B cell (primary cell): ENCODE data around the gene ZNF322. TPM values are rescaled to one million over a fixed set of nuclear protein-coding genes. Genes with fewer than 3 reads are reported as not detected.

Experiments used
- ATAC-seq: fragments of 200-7000 bp; cut with Tn5 transposase; one replicate; pipeline ENCODE4 v1.10.0; 2021; ENCODE audit warnings: low read depth, mild to moderate bottlenecking, moderate number of reproducible peaks, moderate library complexity
- CTCF ChIA-PET: fragments of 350-600 bp; sonication (Branson Sonifier 250); formaldehyde crosslinking; loops from one replicate; lab custom pipeline; 2021; ENCODE audit warnings: antibody characterized with exemption, inconsistent platforms; lab: Charles Lee
- POLR2A ChIA-PET: fragments of 350-600 bp; sonication (Branson Sonifier 250); formaldehyde crosslinking; loops from one replicate; lab custom pipeline; 2021; ENCODE audit warnings: antibody characterized with exemption; lab: Charles Lee
- DNase-seq: peaks from one replicate; pipeline ENCODE4 v3.0.0; 2013
- H2AFZ ChIP-seq: 2 replicates; pipeline ENCODE4 v1.6.1; 2012; ENCODE audit warnings: mild to moderate bottlenecking, low read depth, low read length; ENCODE audit not compliant: insufficient read depth, poor library complexity, severe bottlenecking
- H3K27ac ChIP-seq, 2 donors: 1 replicate in 1 of 2; 2 replicates in 1 of 2; pipeline ENCODE4 v1.5.1; 2012 to 2013; ENCODE audit warnings: low read length in 2 of 2, mild to moderate bottlenecking in 2 of 2, moderate library complexity in 1 of 2
- H3K27me3 ChIP-seq, 4 experiments: fragments of 200-600 bp in 1 of 4; sonication (generic) in 1 of 4; replicated peaks in 1 of 4; 1 replicate in 2 of 4; 2 replicates in 2 of 4; pipeline versions ENCODE4 v1.6.1 to v1.7.0; 2013 to 2016; ENCODE audit warnings: low read length in 3 of 4, mild to moderate bottlenecking in 2 of 4, mixed read lengths in 1 of 4, moderate library complexity in 1 of 4; ENCODE audit not compliant: insufficient read depth in 4 of 4, control insufficient read depth in 3 of 4; ENCODE audit errors: control extremely low read depth in 1 of 4
- H3K36me3 ChIP-seq, 2 experiments: replicated peaks in 1 of 2; 1 replicate in 1 of 2; 2 replicates in 1 of 2; pipeline versions ENCODE4 v1.6.1 to v1.7.1; 2013; ENCODE audit warnings: low read length in 1 of 2; ENCODE audit not compliant: insufficient read depth in 2 of 2, control insufficient read depth in 1 of 2; ENCODE audit errors: control extremely low read depth in 1 of 2, extremely low read depth in 1 of 2
- H3K4me1 ChIP-seq, 2 donors: fragments of 200-600 bp in 1 of 2; sonication (generic) in 1 of 2; 1 replicate in 1 of 2; 2 replicates in 1 of 2; pipeline versions ENCODE4 v1.5.1 to v1.6.1; 2013 to 2017; ENCODE audit warnings: low read length in 2 of 2; ENCODE audit not compliant: control insufficient read depth in 2 of 2, insufficient read depth in 2 of 2
- H3K4me2 ChIP-seq: replicated peaks from 2 replicates; pipeline ENCODE3; 2012; ENCODE audit warnings: mild to moderate bottlenecking, low read depth, low read length; ENCODE audit not compliant: poor library complexity, severe bottlenecking
- H3K4me3 ChIP-seq, 5 experiments: fragments of 200-600 bp in 1 of 5; sonication (generic) in 1 of 5; 1 replicate in 3 of 5; 2 replicates in 2 of 5; pipeline versions ENCODE4 v1.5.1 to v1.7.0; 2011 to 2016; ENCODE audit warnings: low read length in 4 of 5, mild to moderate bottlenecking in 4 of 5, low read depth in 2 of 5, control low read depth in 1 of 5, moderate library complexity in 1 of 5; ENCODE audit not compliant: insufficient read depth in 1 of 5; ENCODE audit errors: control extremely low read depth in 1 of 5, extremely low read depth in 1 of 5
- H3K79me2 ChIP-seq: fragments of 200-600 bp; sonication (generic); one replicate; pipeline ENCODE4 v1.6.0; 2016; ENCODE audit warnings: low read length; ENCODE audit not compliant: control insufficient read depth, insufficient read depth
- H3K9ac ChIP-seq: fragments of 200-600 bp; sonication (generic); 2 replicates; pipeline ENCODE4 v1.6.1; 2017; ENCODE audit warnings: mild to moderate bottlenecking, low read length, moderate library complexity
- H3K9me3 ChIP-seq, 3 donors: one replicate each; pipeline versions ENCODE4 v1.6.1 to v1.7.1; 2013; ENCODE audit warnings: low read length in 2 of 3; ENCODE audit not compliant: control insufficient read depth in 2 of 3, insufficient read depth in 1 of 3; ENCODE audit errors: control extremely low read depth in 1 of 3
- H4K20me1 ChIP-seq: 2 replicates; pipeline ENCODE4 v1.6.0; 2012; ENCODE audit warnings: mild to moderate bottlenecking, low read length; ENCODE audit not compliant: insufficient read depth, control insufficient read depth, poor library complexity, severe bottlenecking
- H3K27ac Mint-ChIP-seq: one replicate; pipeline ENCODE4 v1.8.0; 2021; ENCODE audit warnings: mixed read lengths
- H3K27me3 Mint-ChIP-seq: one replicate; pipeline ENCODE4 v1.8.0; 2021; ENCODE audit warnings: mixed read lengths
- H3K4me1 Mint-ChIP-seq: one replicate; pipeline ENCODE4 v1.8.0; 2021; ENCODE audit warnings: mixed read lengths
- H3K4me3 Mint-ChIP-seq: one replicate; pipeline ENCODE4 v1.8.0; 2021; ENCODE audit warnings: mixed read lengths
- H3K9me3 Mint-ChIP-seq: one replicate; pipeline ENCODE4 v1.8.0; 2022; ENCODE audit warnings: mixed read lengths; ENCODE audit not compliant: insufficient read depth
- EZH2 ChIP-seq: IDR thresholded peaks from 2 replicates; pipeline ENCODE4 v1.6.1; 2012; ENCODE audit warnings: borderline replicate concordance, low read depth, mild to moderate bottlenecking, moderate library complexity, low read length; ENCODE audit not compliant: insufficient read depth, poor library complexity, severe bottlenecking
- WGBS: methylation state at CpG from one replicate; pipeline ENCODE4 v1.1.5; 2013; ENCODE audit warnings: missing lambda C conversion rate; ENCODE audit not compliant: insufficient coverage; 5-methylcytosine and 5-hydroxymethylcytosine counted together
- intact Hi-C: fragments of 100-400 bp; cut with micrococcal nuclease; formaldehyde crosslinking; loops from one replicate; pipeline ENCODE4 v1.10.0; 2022
- polyA plus RNA-seq: library from polyadenylated mRNA; depleted of rRNA; stranded (reverse); fragments of >200 nt; gene quantifications from 2 replicates; pipeline ENCODE4 v1.2.3, GENCODE V29; 2012
- total RNA-seq, 2 donors: library from RNA; stranded (reverse); fragments of 120-200 nt in 1 of 2; gene quantifications; 1 replicate in 1 of 2; 2 replicates in 1 of 2; pipeline versions ENCODE4 v1.2.3 to v1.2.4, GENCODE V29; 2013 to 2022
- TF ChIP-seq, protein P1 (sequence below): fragments of 200-600 bp; IDR thresholded peaks from one replicate; pipeline ENCODE4 v1.8.0; 2022; ENCODE audit warnings: antibody characterized with exemption, mild to moderate bottlenecking

ZNF322 gene
- total and polyA plus RNA-seq, 2 donors (not counting 1 experiment from before 2014, with no cell fraction given) = 3.2 to 27.6 TPM

DNA sequence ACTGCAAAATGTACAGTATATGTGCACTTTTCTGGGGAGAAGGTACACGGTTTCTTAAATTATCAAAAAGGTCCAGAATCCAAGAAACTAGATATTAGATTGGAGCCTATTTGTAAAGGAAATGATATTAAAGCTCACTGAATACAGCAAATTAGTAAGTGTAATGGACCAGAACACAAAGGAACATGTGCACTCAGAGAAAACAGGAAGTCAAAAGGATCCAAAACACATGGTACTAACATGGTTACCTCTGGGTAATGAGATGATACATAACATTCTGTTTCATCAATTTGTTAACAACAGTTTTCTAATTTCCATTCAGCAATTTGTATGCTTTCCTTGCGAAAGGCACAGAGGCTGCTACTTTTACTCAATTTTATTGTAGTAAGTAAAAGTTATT lies 18.7 kb downstream of the ZNF322 start:
- H3K9me3 ChIP-seq = peaks cover 7 to 31% (median 28%) of the 10 kb centered on the region in 3 donors
- H3K36me3 ChIP-seq = peaks cover 22 to 54% of the 10 kb centered on the region in 2 experiments
- intact Hi-C loops = no loop called here
- DNase-seq = no peak
- ChIA-PET CTCF (no interaction called here), POLR2A (no interaction called here)
- peaks cover 13% of the 10 kb centered on the region for H3K79me2 ChIP-seq
- no peak overlapping the region for H3K4me3 ChIP-seq
- ATAC-seq = no peak
- no peaks in the 10 kb centered on the region for H3K27me3 ChIP-seq
- Mint-ChIP-seq H3K27ac (no peak overlapping the region), H3K4me3 (no peak overlapping the region), H3K4me1 (peaks cover 21% of the 10 kb centered on the region), H3K9me3 (peaks cover 20% of the 10 kb centered on the region), H3K27me3 (no peaks in the 10 kb centered on the region)
- no peak overlapping the region for H3K27ac ChIP-seq
- TF ChIP-seq, protein P1, sequence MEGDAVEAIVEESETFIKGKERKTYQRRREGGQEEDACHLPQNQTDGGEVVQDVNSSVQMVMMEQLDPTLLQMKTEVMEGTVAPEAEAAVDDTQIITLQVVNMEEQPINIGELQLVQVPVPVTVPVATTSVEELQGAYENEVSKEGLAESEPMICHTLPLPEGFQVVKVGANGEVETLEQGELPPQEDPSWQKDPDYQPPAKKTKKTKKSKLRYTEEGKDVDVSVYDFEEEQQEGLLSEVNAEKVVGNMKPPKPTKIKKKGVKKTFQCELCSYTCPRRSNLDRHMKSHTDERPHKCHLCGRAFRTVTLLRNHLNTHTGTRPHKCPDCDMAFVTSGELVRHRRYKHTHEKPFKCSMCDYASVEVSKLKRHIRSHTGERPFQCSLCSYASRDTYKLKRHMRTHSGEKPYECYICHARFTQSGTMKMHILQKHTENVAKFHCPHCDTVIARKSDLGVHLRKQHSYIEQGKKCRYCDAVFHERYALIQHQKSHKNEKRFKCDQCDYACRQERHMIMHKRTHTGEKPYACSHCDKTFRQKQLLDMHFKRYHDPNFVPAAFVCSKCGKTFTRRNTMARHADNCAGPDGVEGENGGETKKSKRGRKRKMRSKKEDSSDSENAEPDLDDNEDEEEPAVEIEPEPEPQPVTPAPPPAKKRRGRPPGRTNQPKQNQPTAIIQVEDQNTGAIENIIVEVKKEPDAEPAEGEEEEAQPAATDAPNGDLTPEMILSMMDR = no peak
- TF ChIP-seq EZH2 = no peak
- WGBS = no CpG with 5 or more reads among the region's 2 CpGs
- peaks cover 0 to 4% of the 10 kb centered on the region in 2 donors for H3K4me1 ChIP-seq
- no peak overlapping the region for H3K4me2 ChIP-seq
- no peak overlapping the region for H3K9ac ChIP-seq
- H2AFZ ChIP-seq = no peak overlapping the region
- H4K20me1 ChIP-seq = no peaks in the 10 kb centered on the region

DNA sequence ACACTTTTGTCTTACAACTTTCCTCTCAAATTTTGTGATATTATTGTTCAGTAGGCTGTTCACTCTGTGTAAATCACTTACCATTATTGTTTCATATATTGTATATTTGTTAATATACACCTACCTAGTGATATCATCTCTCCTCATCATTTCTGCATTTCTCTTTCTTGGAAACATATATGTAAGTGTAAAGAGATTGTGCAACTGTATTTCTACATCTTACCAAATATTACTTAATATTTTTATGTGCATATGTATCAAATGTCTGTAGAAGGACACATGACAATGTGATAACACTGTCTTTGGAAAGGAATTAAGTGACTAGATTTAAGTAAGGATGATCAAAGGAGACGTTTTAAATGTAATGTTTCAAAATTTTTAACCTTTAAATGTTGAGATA lies 30.2 kb downstream of the ZNF322 start:
- Mint-ChIP-seq H3K4me3 (no peak overlapping the region), H3K27ac (no peak overlapping the region), H3K27me3 (no peaks in the 10 kb centered on the region), H3K4me1 (no peaks in the 10 kb centered on the region), H3K9me3 (peaks cover 4% of the 10 kb centered on the region)
- DNase-seq (no peak), ATAC-seq (no peak)
- H3K36me3 ChIP-seq = peaks cover 2 to 3% of the 10 kb centered on the region in 2 experiments
- CTCF ChIA-PET = no interaction called here
- POLR2A ChIA-PET = no interaction called here
- TF ChIP-seq, protein P1 = no peak
- no peak for TF ChIP-seq EZH2
- no peak overlapping the region for H3K4me2 ChIP-seq
- H3K27me3 ChIP-seq = no peaks in the 10 kb centered on the region
- H3K79me2 ChIP-seq = no peaks in the 10 kb centered on the region
- peaks cover 0 to 11% (median 4%) of the 10 kb centered on the region in 3 donors for H3K9me3 ChIP-seq
- H2AFZ ChIP-seq = no peak overlapping the region
- WGBS = no CpG with 5 or more reads among the region's 1 CpG
- intact Hi-C loops = no loop called here
- no peaks in the 10 kb centered on the region for H3K4me1 ChIP-seq
- H4K20me1 ChIP-seq = no peaks in the 10 kb centered on the region
- H3K27ac ChIP-seq = no peak overlapping the region
- H3K9ac ChIP-seq = no peak overlapping the region
- no peak overlapping the region for H3K4me3 ChIP-seq
